Ecto neural progenitor cell (in vitro differentiated cells): ENCODE data around the gene NDFIP2.

ENCODE experiments used
- DNase-seq: peaks from one replicate; pipeline ENCODE4 v3.0.0-alpha.2; 2018; ENCODE audit warnings: low spot score

NDFIP2 gene

DNA sequence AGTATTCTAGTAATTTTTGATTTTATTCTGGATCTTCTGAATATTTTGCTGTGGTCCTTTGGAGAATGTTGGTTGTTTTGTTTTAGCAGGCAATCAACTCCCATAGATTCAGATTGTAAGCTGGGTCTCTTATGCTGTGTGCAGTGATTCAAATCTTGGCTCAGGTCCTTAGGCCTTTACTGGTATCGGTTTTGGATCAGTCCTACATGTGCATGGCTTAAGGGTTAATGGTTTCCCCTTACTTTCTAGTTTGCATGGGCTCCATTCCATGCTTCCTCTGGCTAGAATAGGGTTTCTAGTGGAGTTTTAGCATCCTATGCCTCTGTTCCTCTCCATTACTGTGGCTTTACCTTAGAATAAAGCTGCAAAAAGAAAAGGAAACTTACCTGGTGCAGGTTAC, 16.1 kb downstream of the NDFIP2 start:
- no peak for DNase-seq

DNA sequence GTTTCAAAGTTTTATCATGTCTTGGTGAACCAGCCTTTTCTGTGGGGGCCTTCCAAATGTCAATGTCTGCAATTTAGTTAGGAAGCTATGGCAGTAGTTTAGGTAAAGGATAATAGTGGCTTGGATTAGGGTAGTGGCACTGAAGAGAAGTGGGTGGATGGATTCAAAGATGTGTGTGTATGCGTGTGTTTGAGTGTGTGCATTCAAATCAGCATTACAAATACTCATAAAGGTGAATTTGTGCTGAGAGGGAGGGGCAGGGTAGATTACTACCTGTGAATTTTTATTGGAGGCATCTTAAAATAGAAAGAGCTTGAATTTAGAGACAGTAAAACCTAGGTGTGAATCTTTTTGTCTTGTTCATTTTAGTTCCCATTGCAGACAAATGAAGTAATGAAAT, 16.9 kb downstream of the NDFIP2 start:
- no peak for DNase-seq

DNA sequence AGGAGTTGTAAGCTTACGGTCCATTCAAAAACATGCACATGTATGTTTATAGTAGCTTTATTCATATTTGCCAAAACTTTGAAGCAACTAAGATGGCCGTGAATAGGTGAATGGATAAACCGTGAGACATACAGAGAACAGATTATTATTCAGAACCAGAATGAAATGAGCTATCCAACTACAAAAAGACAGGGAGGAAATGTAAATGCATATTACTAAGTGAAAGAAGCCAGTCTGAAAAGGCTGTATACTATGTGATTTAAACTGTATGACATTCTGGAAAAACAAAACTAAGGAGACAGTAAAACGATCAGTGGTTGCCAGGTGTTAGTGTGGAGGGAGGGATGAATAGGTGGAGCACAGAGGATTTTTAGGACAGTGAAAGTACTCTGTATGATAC, 19.9 kb downstream of the NDFIP2 start:
- no peak for DNase-seq

DNA sequence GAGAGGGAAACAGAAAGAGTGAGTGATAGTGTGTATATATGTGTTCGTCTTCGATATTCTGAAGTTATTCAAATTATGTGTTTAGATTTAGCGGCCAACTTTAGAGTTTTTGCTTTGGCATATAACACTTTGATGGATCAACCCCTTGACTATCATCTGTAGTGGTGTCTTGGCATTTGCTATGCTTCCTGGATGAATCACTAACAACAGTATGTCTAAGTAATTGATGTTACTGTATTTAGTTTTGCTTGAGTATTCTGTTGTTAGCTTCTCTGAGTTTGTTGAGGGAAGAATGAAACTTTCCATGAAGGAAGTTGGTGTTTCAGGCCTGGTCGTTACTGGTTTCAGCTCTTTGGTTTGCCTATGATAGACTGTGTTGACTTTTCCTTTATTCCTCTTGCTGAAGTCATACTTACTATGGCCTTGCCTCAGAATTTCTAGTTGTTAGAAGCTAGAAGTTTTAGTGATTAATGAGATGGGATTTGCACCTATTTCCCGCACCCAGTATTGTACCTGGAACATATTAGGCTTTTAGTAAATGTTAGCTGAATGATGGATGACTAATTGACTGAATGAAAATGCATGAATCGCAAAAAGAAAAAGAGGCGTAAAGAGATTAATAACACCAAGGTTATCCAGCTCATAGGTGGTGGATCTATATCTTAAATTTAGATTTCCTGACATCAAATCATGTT, 20.7 kb downstream of the NDFIP2 start:
- DNase-seq, result no peak

DNA sequence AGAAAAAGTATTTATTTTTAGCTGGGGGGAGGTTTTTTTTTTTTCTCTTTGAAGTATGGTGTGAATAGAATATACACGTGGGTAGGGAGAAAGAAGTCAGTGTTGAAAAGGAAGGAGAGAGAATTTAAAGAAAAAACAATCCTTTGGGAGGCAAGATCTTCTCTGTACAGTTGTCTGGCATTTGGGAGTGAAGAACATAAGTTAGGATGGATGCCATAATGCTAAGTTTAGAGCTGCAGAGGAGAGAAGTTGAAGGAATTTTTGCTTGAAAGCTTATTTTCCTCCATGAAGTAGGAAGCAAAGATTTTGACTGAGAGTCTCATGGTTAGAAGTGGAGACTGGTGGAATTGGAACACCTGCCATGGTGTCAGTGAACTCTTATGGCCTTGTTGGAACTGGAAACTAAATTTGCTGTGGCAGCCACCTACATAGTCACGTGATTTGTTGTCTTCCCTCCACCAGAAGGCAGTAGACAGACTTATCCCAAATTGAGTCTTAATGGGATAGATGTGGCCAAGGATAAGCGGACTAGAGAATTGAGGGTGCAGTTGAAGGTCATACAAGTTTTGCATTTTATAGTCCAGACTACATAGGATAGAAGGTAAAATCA, 22.0 kb downstream of the NDFIP2 start:
- no peak for DNase-seq

DNA sequence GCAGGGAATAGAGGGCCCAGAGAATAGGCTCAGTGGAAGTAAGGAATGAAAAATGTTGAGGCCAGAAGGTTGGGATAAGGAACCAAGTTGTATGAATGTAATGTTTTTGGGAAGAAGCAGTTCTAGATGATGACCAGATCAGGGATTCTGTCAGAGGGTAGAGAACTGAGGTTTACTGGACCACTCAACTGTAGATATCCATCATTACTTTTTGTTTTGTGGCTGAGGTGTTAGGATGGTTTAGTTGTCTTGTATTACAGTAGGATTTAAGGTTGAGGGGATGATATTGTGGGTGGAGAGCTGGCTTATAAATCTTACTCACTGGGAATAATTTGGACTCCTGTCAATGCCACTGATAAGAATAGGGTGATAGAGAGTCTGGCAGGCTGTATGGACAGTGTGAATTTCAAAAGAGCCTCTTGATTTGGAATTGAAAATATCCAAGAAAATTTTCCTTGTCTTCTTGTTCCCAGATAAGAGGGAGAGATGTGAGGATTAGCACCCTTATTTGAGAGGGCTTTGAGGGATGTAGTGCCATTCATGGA, 22.6 kb downstream of the NDFIP2 start:
- no peak for DNase-seq

DNA sequence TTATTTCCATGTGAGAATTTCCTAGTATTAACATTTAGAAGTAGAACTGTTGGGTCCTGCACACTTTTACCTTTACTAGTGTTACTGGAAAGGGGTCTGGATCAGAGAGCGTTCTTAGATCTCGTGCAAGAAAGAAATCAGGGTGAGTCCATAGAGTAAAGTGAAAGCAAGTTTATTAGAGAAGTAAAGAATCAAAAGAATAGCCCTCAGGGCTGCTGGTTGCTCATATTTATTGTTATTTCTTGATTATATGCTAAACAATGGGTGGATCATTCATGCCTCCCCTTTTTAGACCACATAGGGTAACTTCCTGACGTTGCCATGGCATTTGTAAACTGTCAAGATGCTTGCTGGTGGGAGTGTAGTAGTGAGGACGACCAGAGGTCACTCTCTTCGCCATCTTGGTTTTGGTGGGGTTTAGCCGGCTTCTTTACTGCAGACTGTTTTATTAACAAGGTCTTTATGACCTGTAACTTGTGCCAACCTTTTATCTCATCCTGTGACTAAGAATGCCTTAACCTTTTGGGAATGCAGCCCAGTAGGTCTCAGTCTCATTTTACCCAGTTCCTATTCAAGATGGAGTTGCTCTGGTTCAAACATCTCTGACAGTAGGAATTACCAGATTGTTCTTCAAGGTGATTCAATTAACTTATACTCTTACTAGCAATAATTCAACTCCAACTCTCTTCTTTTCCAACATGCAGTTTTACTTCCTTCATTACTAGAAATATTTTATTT, 27.4 kb downstream of the NDFIP2 start:
- DNase-seq, result no peak

DNA sequence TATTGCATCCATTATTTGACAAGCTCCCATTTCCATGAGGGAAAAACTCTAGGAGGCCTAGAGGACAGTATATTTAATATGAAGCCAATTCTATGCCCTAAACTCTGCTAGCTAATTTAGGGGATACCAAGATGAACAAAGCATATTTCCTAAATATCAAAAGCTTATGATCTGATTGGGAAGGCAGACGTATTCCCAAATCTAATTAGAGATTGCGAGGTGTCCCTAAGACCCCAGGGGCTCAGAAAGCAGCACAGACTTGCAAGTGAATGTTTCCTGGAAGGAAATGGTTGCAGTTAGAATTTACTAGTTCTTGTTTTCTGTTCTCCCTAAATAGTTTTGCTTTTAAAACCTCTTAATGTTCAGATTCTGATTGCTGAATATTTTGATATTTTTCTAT, 30.7 kb downstream of the NDFIP2 start:
- DNase-seq, result no peak

DNA sequence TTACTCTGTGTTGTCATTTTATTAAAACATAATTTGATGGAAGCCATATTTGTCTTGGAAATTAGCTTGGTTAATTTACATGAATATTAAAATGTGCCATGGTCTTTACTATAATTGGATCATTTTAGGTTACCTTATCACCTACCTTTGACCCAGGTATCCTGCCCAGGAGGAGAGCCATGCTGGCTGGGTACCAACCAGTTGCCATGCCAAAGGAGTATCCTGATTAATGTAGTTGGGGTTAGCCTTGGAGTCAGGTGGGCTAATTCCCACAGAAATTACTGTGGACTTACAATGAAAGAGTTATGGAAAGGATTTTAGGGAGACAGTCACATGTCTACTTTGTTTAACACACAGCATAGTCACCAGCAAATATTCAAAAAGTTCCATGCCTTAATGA, 32.0 kb downstream of the NDFIP2 start:
- DNase-seq, result no peak

DNA sequence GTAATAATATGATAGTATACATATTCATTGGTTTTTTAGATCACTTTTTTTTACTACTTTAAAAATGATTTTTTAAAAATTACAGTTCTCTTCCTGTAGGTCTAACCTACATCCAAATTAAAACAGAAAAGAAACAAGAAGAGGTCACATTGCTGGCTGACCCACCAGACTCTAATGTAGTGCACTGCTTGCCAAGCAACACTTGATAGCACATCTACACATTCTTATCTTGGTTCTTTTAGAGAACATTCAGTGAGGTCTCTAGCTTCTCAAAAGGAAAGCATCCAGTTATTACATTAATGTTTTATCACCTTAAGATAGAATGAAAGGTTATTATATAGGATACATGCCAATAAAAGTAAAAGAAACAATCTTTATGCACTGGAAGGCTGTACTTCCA, 35.6 kb downstream of the NDFIP2 start:
- DNase-seq, result no peak

DNA sequence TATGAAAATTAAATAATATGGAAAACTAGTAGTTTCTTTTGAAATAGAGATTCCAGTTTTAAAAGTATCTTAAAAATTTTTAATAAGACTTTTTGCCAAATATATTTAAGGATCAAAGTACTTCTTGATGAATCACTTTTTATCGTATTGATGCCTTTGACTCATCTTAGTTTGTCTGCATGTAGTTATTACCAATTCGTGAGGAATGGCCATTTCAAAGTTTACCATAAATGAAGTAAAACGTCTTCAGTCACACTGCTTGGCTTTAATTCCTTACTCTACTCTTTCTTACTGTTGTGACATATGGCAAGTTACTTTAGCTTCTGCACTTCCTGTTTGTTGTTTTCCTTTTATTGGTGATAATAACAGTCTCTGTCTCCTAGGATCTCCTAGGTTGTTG, 38.3 kb downstream of the NDFIP2 start:
- DNase-seq, result no peak

DNA sequence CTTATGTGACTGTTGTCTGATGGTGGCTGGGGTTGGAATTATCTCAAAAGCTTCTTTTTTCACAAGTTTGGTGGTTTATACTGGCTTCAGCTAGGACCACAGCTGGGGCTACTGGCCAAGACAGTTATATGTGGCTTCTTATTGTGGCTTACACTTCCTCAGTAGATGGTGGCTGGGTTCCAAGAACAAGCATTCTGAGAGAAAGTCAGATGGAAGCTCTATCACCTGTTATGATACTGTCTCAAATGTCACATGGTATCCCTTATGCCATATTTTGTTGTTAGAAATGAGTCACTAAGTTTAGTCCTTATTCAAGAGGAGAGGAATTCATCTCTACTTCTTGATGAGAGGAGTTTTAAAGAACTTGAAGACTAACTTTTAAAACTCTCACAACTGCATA, 41.6 kb downstream of the NDFIP2 start:
- DNase-seq, result no peak

DNA sequence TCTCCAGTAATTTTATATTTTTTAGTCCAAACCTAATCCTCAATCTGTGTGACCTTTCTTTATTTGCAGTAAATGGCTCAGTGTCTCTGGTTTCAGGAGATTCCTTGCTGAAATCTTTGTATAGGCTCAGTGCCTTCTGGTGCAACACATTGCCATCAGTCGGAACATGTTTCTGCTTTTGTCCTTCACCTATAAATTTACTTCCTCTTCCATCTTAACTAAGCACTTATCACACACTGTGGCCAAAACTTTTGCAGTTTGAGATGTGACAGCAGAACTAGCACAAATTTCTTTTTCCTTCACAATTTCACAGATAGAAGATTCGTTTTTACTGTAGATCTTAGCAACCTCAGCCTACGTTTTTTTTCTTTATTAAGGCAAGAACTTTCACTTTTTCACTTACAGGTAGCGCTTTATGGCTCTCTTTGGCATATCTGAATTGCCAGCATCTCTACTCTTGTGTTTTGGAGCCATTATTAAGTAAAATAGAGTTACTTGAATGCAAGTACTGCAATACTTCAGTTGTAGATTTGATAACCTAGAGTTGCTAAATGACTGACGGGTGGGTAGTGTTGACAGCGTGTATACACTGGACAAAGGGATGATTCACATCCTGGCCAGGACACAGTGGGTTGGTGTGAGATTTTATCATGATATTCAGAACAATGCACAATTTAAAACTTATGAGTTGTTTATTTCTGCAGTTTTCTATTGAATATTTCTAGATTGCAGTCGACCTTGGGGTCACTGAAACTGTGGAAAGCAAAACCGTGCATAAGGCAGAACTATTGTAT, 44.3 kb downstream of the NDFIP2 start:
- no peak for DNase-seq

DNA sequence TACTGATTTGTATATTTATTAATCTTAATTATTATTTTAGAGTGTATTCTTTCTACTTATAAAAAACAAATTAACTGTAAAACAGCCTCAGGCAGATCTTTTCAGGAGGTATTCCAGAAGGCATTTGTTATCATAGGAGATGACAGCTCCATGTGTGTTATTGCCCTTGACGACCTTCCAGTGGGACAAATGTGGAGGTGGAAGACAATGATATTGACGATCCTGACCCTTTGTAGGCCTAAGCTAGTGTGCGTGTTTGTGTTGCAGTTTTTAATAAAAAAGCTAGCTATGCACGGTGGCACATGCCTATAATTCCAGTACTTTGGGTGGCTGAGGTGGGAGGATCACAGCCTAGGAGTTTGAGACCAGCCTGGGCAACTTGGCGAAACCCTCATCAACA, 46.7 kb downstream of the NDFIP2 start:
- no peak for DNase-seq

DNA sequence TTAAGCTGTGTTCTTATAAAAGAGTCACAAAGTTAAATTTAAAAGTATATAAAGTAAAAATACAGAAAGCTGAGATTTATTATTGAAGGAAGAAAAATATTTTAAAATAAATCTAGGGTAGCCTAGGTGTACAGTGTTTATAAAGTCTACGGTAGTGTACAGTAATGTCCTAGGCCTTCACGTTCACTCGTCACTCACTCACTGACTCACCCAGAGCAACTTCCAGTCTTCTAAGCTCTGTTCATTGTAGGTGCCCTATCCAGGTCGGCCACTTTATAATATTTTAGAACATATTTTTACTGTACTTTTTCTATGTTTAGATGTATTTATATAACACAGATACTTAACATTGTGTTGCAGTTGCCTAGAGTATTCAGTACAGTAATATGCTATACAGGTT, 47.4 kb downstream of the NDFIP2 start:
- no peak for DNase-seq

DNA sequence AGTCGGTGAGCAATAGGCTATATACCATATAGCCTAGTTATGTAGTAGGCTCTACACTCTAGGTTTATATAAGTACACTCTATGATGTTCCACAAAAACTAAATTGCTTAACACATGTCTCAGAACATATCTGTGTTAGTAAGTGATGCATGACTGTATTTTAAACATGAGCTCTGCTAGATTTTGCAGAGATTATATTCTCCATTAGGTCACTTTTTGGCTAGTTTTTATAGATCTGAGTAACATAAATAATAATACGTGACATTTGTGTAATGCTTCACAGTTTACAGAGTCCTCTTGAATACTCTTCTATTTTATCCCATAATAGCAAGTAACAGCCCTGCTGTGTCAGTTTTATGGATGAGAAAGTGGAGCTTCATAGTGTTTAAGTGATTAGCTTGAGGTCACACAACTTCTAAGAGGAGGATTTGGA, 47.8 kb downstream of the NDFIP2 start:
- DNase-seq, result no peak

DNA sequence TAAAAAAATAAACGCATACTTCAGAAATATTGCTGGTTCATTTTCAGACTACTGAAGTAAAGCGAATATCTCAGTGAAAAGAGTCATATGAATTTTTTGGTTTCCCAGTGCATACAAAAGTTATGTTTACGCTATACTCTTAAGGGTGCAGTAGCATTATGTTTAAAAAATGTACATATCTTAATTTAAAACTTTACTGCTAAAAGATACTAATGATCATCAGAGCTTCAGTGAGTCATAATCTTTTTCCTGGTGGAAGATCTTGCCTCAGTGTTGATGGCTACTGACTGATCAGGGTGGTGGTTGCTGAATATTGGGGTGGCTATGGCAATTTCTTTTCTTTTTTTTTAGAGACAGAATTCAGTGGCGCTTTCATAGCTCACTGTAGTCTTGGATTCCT, 48.9 kb downstream of the NDFIP2 start:
- no peak for DNase-seq

DNA sequence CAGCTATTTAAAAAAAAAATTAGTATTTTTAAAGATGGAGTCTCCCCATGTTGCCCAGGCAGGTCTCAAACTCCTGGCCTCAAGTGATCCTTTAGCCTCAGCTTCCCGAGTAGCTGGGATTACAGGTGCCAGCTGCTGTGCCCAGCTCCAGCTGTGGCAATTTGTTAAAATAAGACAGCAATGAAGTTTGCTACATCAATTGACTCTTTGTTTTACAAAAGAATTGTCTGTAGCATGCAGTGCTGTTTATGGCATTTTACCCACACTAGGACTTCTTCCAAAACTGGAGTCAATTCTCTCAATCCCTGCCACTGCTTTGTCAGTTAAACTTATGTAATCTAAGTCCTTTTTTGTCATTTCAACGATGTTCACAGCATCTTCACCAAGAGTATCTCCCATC, 49.3 kb downstream of the NDFIP2 start:
- no peak for DNase-seq

DNA sequence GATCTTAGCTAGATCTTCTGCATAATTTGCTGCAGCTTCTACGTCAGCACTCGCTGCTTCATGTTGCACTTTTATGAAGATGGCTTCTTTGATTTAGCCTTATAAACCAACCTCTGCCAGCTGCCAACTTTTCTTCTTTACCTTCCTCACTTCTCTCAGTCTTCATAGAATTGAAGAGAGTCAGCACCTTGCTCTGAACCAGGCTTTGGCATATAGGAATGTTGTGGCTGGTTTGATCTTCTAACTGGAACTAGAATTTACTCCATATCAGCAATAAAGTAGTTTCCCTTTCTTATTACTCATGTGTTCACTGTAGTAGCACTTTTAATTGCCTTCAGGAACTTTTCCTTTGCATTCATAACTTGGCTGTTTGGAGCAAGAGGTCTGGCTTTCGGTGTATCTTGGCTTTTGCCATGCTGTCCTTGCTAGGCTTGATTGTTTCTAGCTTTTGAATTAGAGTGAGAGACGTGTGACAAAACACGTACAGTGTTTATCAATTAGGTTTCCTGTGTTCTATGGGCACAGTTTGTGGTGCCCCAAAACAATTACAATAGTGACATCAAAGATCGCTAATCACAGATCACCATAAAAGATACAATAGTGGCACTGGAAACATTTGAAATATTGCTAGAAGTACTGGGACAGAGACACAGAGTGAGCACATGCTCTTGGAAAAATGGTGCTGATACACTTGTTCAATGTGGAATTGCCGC, 50.7 kb downstream of the NDFIP2 start:
- DNase-seq, result no peak

DNA sequence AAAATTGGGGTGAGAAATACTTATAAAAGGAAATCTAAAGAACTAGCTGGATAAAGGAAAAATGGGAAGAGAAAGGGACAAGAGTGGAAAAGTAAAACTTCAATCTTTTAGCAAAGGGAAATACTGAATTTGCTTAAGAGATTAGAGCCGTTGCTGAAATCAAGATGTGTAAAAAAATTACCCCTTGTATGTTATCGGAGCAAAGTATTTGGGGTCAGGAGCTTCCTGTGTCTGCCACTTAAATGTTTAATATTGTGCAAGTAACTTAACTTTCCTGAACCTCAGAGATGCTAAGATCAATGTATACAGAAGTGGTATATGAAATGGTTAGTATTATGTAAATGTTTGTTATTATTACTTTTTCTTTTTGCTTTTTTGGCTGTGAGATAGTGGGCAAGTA, 51.6 kb downstream of the NDFIP2 start:
- no peak for DNase-seq

DNA sequence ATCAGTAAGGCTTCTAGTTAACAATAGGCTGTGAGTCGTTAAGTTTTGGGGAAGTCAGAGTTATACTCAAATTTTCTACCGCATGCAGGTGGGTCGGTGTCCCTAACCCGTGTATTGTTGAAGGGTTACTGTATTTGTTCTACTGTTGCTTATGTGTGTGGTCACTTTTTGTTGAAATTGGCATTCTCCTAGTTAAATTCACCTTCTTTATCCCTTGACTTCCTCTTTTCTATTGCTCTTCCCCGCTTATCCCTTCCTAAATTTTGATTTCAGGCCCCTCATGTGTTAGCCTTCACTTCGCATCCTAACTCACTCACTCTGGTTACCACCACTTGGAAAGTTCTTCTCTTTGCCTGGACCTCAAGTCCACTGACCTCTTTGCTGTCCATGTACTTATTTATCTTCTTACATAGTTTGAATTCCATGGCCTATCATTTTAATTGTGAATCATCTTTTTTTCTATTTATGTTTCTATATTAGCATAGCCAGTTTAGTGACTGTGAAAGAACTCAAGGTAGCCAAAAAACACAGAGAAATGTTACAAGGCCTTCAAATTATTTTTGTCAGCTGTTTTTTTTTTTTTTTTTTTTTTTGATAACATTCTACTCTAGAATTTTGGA, 52.9 kb downstream of the NDFIP2 start:
- DNase-seq, result no peak
